HepG2 (cell line): Measurements from ENCODE around the gene ERF. TPM values are rescaled to one million over a fixed set of nuclear protein-coding genes. Genes with fewer than 3 reads are reported as not detected.

Source experiments
- ARNT ChIP-seq: fragments of 450-650 bp; IDR thresholded peaks from 2 replicates; pipeline ENCODE4 v1.6.1; 2017
- DPF2 ChIP-seq: sonication (generic); formaldehyde crosslinking; IDR thresholded peaks from 2 replicates; pipeline ENCODE4 v1.4.0; 2020; ENCODE audit warnings: mild to moderate bottlenecking, low read depth, missing genetic modification reagents, borderline replicate concordance
- KAT7 ChIP-seq: IDR thresholded peaks from 2 replicates; pipeline ENCODE4 v1.6.1; 2018; ENCODE audit warnings: borderline replicate concordance, missing compliant biosample characterization
- RBM22 ChIP-seq: fragments of 200-400 bp; formaldehyde crosslinking; optimal IDR thresholded peaks from 2 replicates; pipeline ENCODE3; 2017; ENCODE audit warnings: mild to moderate bottlenecking, low read length, moderate library complexity
- REST ChIP-seq, 2 experiments: IDR thresholded peaks; 2 replicates each; pipeline ENCODE4 v1.6.1; 2011 to 2012; ENCODE audit warnings: low read length in 2 of 2, borderline replicate concordance in 1 of 2, low read depth in 1 of 2, mild to moderate bottlenecking in 1 of 2, moderate library complexity in 1 of 2
- SCMH1 ChIP-seq: sonication (generic); formaldehyde crosslinking; IDR thresholded peaks from 2 replicates; pipeline ENCODE4 v1.9.0; 2021; ENCODE audit warnings: missing genetic modification reagents, mild to moderate bottlenecking, borderline replicate concordance
- ZNF121 ChIP-seq: sonication (generic); formaldehyde crosslinking; IDR thresholded peaks from 2 replicates; pipeline ENCODE4 v1.5.0; 2020; ENCODE audit warnings: mild to moderate bottlenecking, missing genetic modification reagents
- ZNF230 ChIP-seq: sonication (generic); formaldehyde crosslinking; IDR thresholded peaks from 2 replicates; pipeline ENCODE4 v1.4.0; 2020; ENCODE audit warnings: mild to moderate bottlenecking, missing genetic modification reagents
- ZNF280B ChIP-seq: sonication (generic); formaldehyde crosslinking; IDR thresholded peaks from 2 replicates; pipeline ENCODE4 v1.5.0; 2020; ENCODE audit warnings: missing genetic modification reagents, mild to moderate bottlenecking, borderline replicate concordance
- ZNF333 ChIP-seq: sonication (generic); formaldehyde crosslinking; IDR thresholded peaks from 2 replicates; pipeline ENCODE4 v1.4.0; 2020; ENCODE audit warnings: mild to moderate bottlenecking, missing genetic modification reagents, borderline replicate concordance
- ZNF501 ChIP-seq: sonication (generic); formaldehyde crosslinking; IDR thresholded peaks from 2 replicates; pipeline ENCODE4 v1.5.1; 2020; ENCODE audit warnings: mild to moderate bottlenecking, moderate library complexity, missing genetic modification reagents
- ZNF530 ChIP-seq: sonication (generic); formaldehyde crosslinking; IDR thresholded peaks from 2 replicates; pipeline ENCODE4 v1.5.0; 2020; ENCODE audit warnings: low read depth, mild to moderate bottlenecking, missing genetic modification reagents
- ZNF816 ChIP-seq: sonication (generic); formaldehyde crosslinking; IDR thresholded peaks from 2 replicates; pipeline ENCODE4 v1.8.0; 2022; ENCODE audit warnings: missing genetic modification reagents, mild to moderate bottlenecking, borderline replicate concordance
- ZXDC ChIP-seq: sonication (generic); formaldehyde crosslinking; IDR thresholded peaks from 2 replicates; pipeline ENCODE4 v1.5.0; 2020; ENCODE audit warnings: mild to moderate bottlenecking, missing genetic modification reagents
- polyA plus RNA-seq, 8 experiments: library from polyadenylated mRNA; depleted of rRNA in 3 of 8; stranded (reverse) in 7 of 8; unstranded in 1 of 8; fragments of >200 nt; fragmentation: Illumina TruSeq in 4 of 8; extraction: Trizol in 4 of 8; gene quantifications; 2 replicates each; pipeline versions ENCODE4 v1.2.1 to v1.2.3, GENCODE V29; 2011 to 2016; ENCODE audit warnings: low read depth in 4 of 8, missing spikeins in 1 of 8, mixed read lengths in 1 of 8; ENCODE audit not compliant: insufficient read depth in 1 of 8
- total RNA-seq, 5 experiments: library from RNA; depleted of rRNA; stranded (reverse); fragments of >200 nt; fragmentation: Illumina TruSeq; extraction: Trizol; gene quantifications; 2 replicates each; pipeline ENCODE4 v1.2.3, GENCODE V29; 2016; ENCODE audit warnings: low read depth in 1 of 5

ERF gene
- total and polyA plus RNA-seq, 2 of the 13 experiments (the other 11 are each of a cell fraction or from before 2014, with no cell fraction given): 67.1 to 69.9 TPM

GRCh38 chr19:42242512-42243409 lies 12.2 kb downstream of the ERF start, which contains the start of gene GSK3A (continued):
- peak in 1 of 2 experiments; percentile 70; a peak in 2 of 4 replicates for TF ChIP-seq REST (IDR thresholded peaks at IDR 0.05; ENCODE audit: borderline replicate concordance in 1 of 2, low read depth in 1 of 2, low read length in 2 of 2)
- TF ChIP-seq ZNF280B (CRISPR knock-in tag): no peak
- TF ChIP-seq ZNF333 (CRISPR knock-in tag): no peak
- no peak for TF ChIP-seq ZNF121 (CRISPR knock-in tag)
- TF ChIP-seq ZNF816 (CRISPR knock-in tag): no peak
- no peak for TF ChIP-seq SCMH1 (CRISPR knock-in tag)
- no peak for TF ChIP-seq ZNF530
- no peak for TF ChIP-seq ARNT
- 0 out of 2 replicates have a peak, but pooled peaks have one; percentile 29 for TF ChIP-seq ZNF230 (CRISPR knock-in tag)
- TF ChIP-seq RBM22: no peak
- no peak for TF ChIP-seq KAT7 (CRISPR knock-in tag)
- no peak for TF ChIP-seq DPF2
- peak; percentile 93 for TF ChIP-seq ZNF501 (CRISPR knock-in tag)
- TF ChIP-seq ZXDC (CRISPR knock-in tag): no peak
